D721Med (cell line): ENCODE data around the gene COMMD2.

Experiments
- DNase-seq: peaks from one replicate; pipeline ENCODE4 v3.0.0; 2011; ENCODE audit warnings: low spot score; ENCODE audit not compliant: insufficient read length
- FAIRE-seq: peaks from 2 replicates; lab custom pipeline; 2011; peaks lifted over from hg19 to GRCh38; lab: Jason Lieb, UNC
- CTCF ChIP-seq: IDR thresholded peaks from 2 replicates; pipeline ENCODE4 v1.5.1; 2012; ENCODE audit warnings: mild to moderate bottlenecking, control low read depth; ENCODE audit not compliant: insufficient read depth; ENCODE audit errors: missing control alignments

Gene COMMD2

GRCh38 chr3:149723781-149724180 is 28.5 kb downstream of the COMMD2 start:
- no peak for FAIRE-seq
- DNase-seq: no peak
- no peak for TF ChIP-seq CTCF

- FAIRE-seq (no peak), DNase-seq (no peak)
- no peak for TF ChIP-seq CTCF
Measured at GRCh38 chr3:149720918-149721317, 31.4 kb downstream of the COMMD2 start.

- peak; percentile 88 for FAIRE-seq
- DNase-seq: peak; percentile 28
- TF ChIP-seq CTCF: peak; percentile 80
Measured at GRCh38 chr3:149717391-149718056, 34.8 kb downstream of the COMMD2 start.

GRCh38 chr3:149716984-149717383 is 35.3 kb downstream of the COMMD2 start:
- no peak for TF ChIP-seq CTCF
- DNase-seq (no peak), FAIRE-seq (no peak)

- no peak for TF ChIP-seq CTCF
- DNase-seq: no peak
- FAIRE-seq: no peak
Measured at GRCh38 chr3:149715247-149715646, 37.0 kb downstream of the COMMD2 start.

GRCh38 chr3:149713730-149714654 is 38.3 kb downstream of the COMMD2 start:
- no peak for TF ChIP-seq CTCF
- FAIRE-seq (no peak), DNase-seq (no peak)
